B cell (primary cell): ENCODE data around the gene CEACAM5. TPM values are rescaled to one million over a fixed set of nuclear protein-coding genes. Genes with fewer than 3 reads are reported as not detected.

ENCODE experiments used
- ATAC-seq: fragments of 200-7000 bp; cut with Tn5 transposase; one replicate; pipeline ENCODE4 v1.10.0; 2021; ENCODE audit warnings: low read depth, mild to moderate bottlenecking, moderate number of reproducible peaks, moderate library complexity
- CTCF ChIA-PET: fragments of 350-600 bp; sonication (Branson Sonifier 250); formaldehyde crosslinking; loops from one replicate; lab custom pipeline; 2021; ENCODE audit warnings: antibody characterized with exemption, inconsistent platforms; lab: Charles Lee
- POLR2A ChIA-PET: fragments of 350-600 bp; sonication (Branson Sonifier 250); formaldehyde crosslinking; loops from one replicate; lab custom pipeline; 2021; ENCODE audit warnings: antibody characterized with exemption; lab: Charles Lee
- DNase-seq: peaks from one replicate; pipeline ENCODE4 v3.0.0; 2013
- H2AFZ ChIP-seq: 2 replicates; pipeline ENCODE4 v1.6.1; 2012; ENCODE audit warnings: mild to moderate bottlenecking, low read depth, low read length; ENCODE audit not compliant: insufficient read depth, poor library complexity, severe bottlenecking
- H3K27ac ChIP-seq, 2 donors: 1 replicate in 1 of 2; 2 replicates in 1 of 2; pipeline ENCODE4 v1.5.1; 2012 to 2013; ENCODE audit warnings: low read length in 2 of 2, mild to moderate bottlenecking in 2 of 2, moderate library complexity in 1 of 2
- H3K27me3 ChIP-seq, 4 experiments: fragments of 200-600 bp in 1 of 4; sonication (generic) in 1 of 4; replicated peaks in 1 of 4; 1 replicate in 2 of 4; 2 replicates in 2 of 4; pipeline versions ENCODE4 v1.6.1 to v1.7.0; 2013 to 2016; ENCODE audit warnings: low read length in 3 of 4, mild to moderate bottlenecking in 2 of 4, mixed read lengths in 1 of 4, moderate library complexity in 1 of 4; ENCODE audit not compliant: insufficient read depth in 4 of 4, control insufficient read depth in 3 of 4; ENCODE audit errors: control extremely low read depth in 1 of 4
- H3K36me3 ChIP-seq, 2 experiments: replicated peaks in 1 of 2; 1 replicate in 1 of 2; 2 replicates in 1 of 2; pipeline versions ENCODE4 v1.6.1 to v1.7.1; 2013; ENCODE audit warnings: low read length in 1 of 2; ENCODE audit not compliant: insufficient read depth in 2 of 2, control insufficient read depth in 1 of 2; ENCODE audit errors: control extremely low read depth in 1 of 2, extremely low read depth in 1 of 2
- H3K4me1 ChIP-seq, 2 donors: fragments of 200-600 bp in 1 of 2; sonication (generic) in 1 of 2; 1 replicate in 1 of 2; 2 replicates in 1 of 2; pipeline versions ENCODE4 v1.5.1 to v1.6.1; 2013 to 2017; ENCODE audit warnings: low read length in 2 of 2; ENCODE audit not compliant: control insufficient read depth in 2 of 2, insufficient read depth in 2 of 2
- H3K4me2 ChIP-seq: replicated peaks from 2 replicates; pipeline ENCODE3; 2012; ENCODE audit warnings: mild to moderate bottlenecking, low read depth, low read length; ENCODE audit not compliant: poor library complexity, severe bottlenecking
- H3K4me3 ChIP-seq, 5 experiments: fragments of 200-600 bp in 1 of 5; sonication (generic) in 1 of 5; 1 replicate in 3 of 5; 2 replicates in 2 of 5; pipeline versions ENCODE4 v1.5.1 to v1.7.0; 2011 to 2016; ENCODE audit warnings: low read length in 4 of 5, mild to moderate bottlenecking in 4 of 5, low read depth in 2 of 5, control low read depth in 1 of 5, moderate library complexity in 1 of 5; ENCODE audit not compliant: insufficient read depth in 1 of 5; ENCODE audit errors: control extremely low read depth in 1 of 5, extremely low read depth in 1 of 5
- H3K79me2 ChIP-seq: fragments of 200-600 bp; sonication (generic); one replicate; pipeline ENCODE4 v1.6.0; 2016; ENCODE audit warnings: low read length; ENCODE audit not compliant: control insufficient read depth, insufficient read depth
- H3K9ac ChIP-seq: fragments of 200-600 bp; sonication (generic); 2 replicates; pipeline ENCODE4 v1.6.1; 2017; ENCODE audit warnings: mild to moderate bottlenecking, low read length, moderate library complexity
- H3K9me3 ChIP-seq, 3 donors: one replicate each; pipeline versions ENCODE4 v1.6.1 to v1.7.1; 2013; ENCODE audit warnings: low read length in 2 of 3; ENCODE audit not compliant: control insufficient read depth in 2 of 3, insufficient read depth in 1 of 3; ENCODE audit errors: control extremely low read depth in 1 of 3
- H4K20me1 ChIP-seq: 2 replicates; pipeline ENCODE4 v1.6.0; 2012; ENCODE audit warnings: mild to moderate bottlenecking, low read length; ENCODE audit not compliant: insufficient read depth, control insufficient read depth, poor library complexity, severe bottlenecking
- H3K27ac Mint-ChIP-seq: one replicate; pipeline ENCODE4 v1.8.0; 2021; ENCODE audit warnings: mixed read lengths
- H3K27me3 Mint-ChIP-seq: one replicate; pipeline ENCODE4 v1.8.0; 2021; ENCODE audit warnings: mixed read lengths
- H3K4me1 Mint-ChIP-seq: one replicate; pipeline ENCODE4 v1.8.0; 2021; ENCODE audit warnings: mixed read lengths
- H3K4me3 Mint-ChIP-seq: one replicate; pipeline ENCODE4 v1.8.0; 2021; ENCODE audit warnings: mixed read lengths
- H3K9me3 Mint-ChIP-seq: one replicate; pipeline ENCODE4 v1.8.0; 2022; ENCODE audit warnings: mixed read lengths; ENCODE audit not compliant: insufficient read depth
- EZH2 ChIP-seq: IDR thresholded peaks from 2 replicates; pipeline ENCODE4 v1.6.1; 2012; ENCODE audit warnings: borderline replicate concordance, low read depth, mild to moderate bottlenecking, moderate library complexity, low read length; ENCODE audit not compliant: insufficient read depth, poor library complexity, severe bottlenecking
- WGBS: methylation state at CpG from one replicate; pipeline ENCODE4 v1.1.5; 2013; ENCODE audit warnings: missing lambda C conversion rate; ENCODE audit not compliant: insufficient coverage; 5-methylcytosine and 5-hydroxymethylcytosine counted together
- intact Hi-C: fragments of 100-400 bp; cut with micrococcal nuclease; formaldehyde crosslinking; loops from one replicate; pipeline ENCODE4 v1.10.0; 2022
- polyA plus RNA-seq: library from polyadenylated mRNA; depleted of rRNA; stranded (reverse); fragments of >200 nt; gene quantifications from 2 replicates; pipeline ENCODE4 v1.2.3, GENCODE V29; 2012
- total RNA-seq, 2 donors: library from RNA; stranded (reverse); fragments of 120-200 nt in 1 of 2; gene quantifications; 1 replicate in 1 of 2; 2 replicates in 1 of 2; pipeline versions ENCODE4 v1.2.3 to v1.2.4, GENCODE V29; 2013 to 2022
- TF ChIP-seq, protein P1 (sequence below): fragments of 200-600 bp; IDR thresholded peaks from one replicate; pipeline ENCODE4 v1.8.0; 2022; ENCODE audit warnings: antibody characterized with exemption, mild to moderate bottlenecking

CEACAM5 gene
- total and polyA plus RNA-seq, 2 donors (not counting 1 experiment from before 2014, with no cell fraction given), result not detected

DNA sequence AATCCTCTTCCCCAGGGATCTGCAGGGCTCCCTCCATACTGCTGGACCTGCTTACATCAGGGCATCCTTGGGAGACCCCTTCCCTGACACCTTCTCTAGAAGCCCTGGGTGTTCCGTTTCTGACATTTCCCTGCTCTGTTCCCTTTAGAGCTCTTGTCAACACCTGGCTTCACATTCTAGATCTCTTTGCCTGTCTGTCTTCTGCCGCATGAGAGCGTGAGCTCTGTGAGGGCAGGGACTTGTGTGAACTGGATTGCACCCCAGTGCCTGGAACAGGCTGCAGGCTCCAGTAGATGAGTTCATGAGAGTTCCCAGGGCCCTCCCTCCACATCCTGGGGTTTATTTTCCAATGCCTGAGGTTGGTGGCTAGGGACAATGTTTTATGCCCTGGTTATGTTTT is 21.0 kb upstream of the CEACAM5 start:
- intact Hi-C loops, result no loop called here
- Histone ChIP-seq H3K4me3 (no peak overlapping the region), H2AFZ (no peak overlapping the region), H3K79me2 (no peaks in the 10 kb centered on the region), H3K36me3 (no peaks in the 10 kb centered on the region), H3K9me3 (peaks cover 1 to 17% (median 8%) of the 10 kb centered on the region in 3 donors), H3K4me2 (no peak overlapping the region), H3K9ac (no peak overlapping the region), H3K27me3 (peaks cover 0 to 30% (median 4%) of the 10 kb centered on the region in 4 experiments), H3K27ac (no peak overlapping the region), H3K4me1 (no peaks in the 10 kb centered on the region), H4K20me1 (no peaks in the 10 kb centered on the region)
- H3K9me3 Mint-ChIP-seq, result peaks cover 6% of the 10 kb centered on the region
- no peaks in the 10 kb centered on the region for H3K4me1 Mint-ChIP-seq
- H3K27ac Mint-ChIP-seq, result no peak overlapping the region
- DNase-seq (no peak), ATAC-seq (no peak)
- WGBS, result 100% methylated on average over 1 of the region's 3 CpGs
- ChIA-PET CTCF (no interaction called here), POLR2A (no interaction called here)
- no peak for TF ChIP-seq EZH2
- TF ChIP-seq, protein P1, sequence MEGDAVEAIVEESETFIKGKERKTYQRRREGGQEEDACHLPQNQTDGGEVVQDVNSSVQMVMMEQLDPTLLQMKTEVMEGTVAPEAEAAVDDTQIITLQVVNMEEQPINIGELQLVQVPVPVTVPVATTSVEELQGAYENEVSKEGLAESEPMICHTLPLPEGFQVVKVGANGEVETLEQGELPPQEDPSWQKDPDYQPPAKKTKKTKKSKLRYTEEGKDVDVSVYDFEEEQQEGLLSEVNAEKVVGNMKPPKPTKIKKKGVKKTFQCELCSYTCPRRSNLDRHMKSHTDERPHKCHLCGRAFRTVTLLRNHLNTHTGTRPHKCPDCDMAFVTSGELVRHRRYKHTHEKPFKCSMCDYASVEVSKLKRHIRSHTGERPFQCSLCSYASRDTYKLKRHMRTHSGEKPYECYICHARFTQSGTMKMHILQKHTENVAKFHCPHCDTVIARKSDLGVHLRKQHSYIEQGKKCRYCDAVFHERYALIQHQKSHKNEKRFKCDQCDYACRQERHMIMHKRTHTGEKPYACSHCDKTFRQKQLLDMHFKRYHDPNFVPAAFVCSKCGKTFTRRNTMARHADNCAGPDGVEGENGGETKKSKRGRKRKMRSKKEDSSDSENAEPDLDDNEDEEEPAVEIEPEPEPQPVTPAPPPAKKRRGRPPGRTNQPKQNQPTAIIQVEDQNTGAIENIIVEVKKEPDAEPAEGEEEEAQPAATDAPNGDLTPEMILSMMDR, result no peak
- peaks cover 47% of the 10 kb centered on the region for H3K27me3 Mint-ChIP-seq
- no peak overlapping the region for H3K4me3 Mint-ChIP-seq

DNA sequence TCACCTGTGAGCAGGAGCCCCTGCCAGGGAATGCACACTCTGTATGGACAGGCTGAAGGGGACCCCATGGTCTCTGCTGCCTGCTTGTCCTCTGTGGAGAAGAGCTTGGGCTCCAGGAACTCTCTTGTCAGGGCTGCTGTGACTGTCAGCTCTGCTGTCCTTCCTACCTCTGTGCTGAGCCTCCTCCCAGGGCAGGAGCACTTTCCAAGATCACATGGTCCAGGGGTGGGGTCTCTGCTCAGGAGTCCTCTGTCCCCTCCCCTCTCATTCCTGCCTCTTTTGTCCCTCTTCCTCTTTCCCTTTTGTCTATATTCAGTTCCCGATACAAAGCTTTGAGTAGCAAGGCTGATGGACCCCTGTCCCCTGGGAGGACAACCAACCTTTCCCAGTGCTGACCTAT is 20.3 kb upstream of the CEACAM5 start, which contains the start of gene CEACAM7:
Gene CEACAM7 (minus strand): TSS at position 173 of the 400 bp plus-strand sequence. CDS start 105 bp downstream, at position 68.
- H3K9me3 Mint-ChIP-seq, result peaks cover 9% of the 10 kb centered on the region
- Histone ChIP-seq H3K4me2 (no peak within 1 kb of the TSS), H3K4me3 (no peak within 1 kb of the TSS), H3K4me1 (no peaks in the 10 kb centered on the region), H4K20me1 (no peaks in the 10 kb centered on the region), H3K36me3 (no peaks in the 10 kb centered on the region), H3K27me3 (peaks cover 0 to 28% (median 6%) of the 10 kb centered on the region in 4 experiments), H3K9me3 (peaks cover 1 to 17% (median 12%) of the 10 kb centered on the region in 3 donors), H3K79me2 (no peaks in the 10 kb centered on the region), H3K27ac (no peak within 1 kb of the TSS), H2AFZ (no peak within 1 kb of the TSS), H3K9ac (no peak within 1 kb of the TSS)
- 88% methylated on average over 1 of the region's 1 CpG for WGBS
- no peaks in the 10 kb centered on the region for H3K4me1 Mint-ChIP-seq
- H3K27me3 Mint-ChIP-seq, result peaks cover 47% of the 10 kb centered on the region
- H3K4me3 Mint-ChIP-seq, result no peak within 1 kb of the TSS
- no peak for TF ChIP-seq EZH2
- TF ChIP-seq, protein P1, result no peak
- DNase-seq (no peak), ATAC-seq (no peak)
- ChIA-PET CTCF (no interaction called here), POLR2A (no interaction called here)
- no peak within 1 kb of the TSS for H3K27ac Mint-ChIP-seq
- intact Hi-C loops, result no loop called here
